CD4-positive, alpha-beta T cell treated with Interleukin-12 subunit alpha and Interleukin-12 subunit beta, for 1 hour (primary cell): ENCODE measurements around the gene LSM14B.

Source experiments
- DNase-seq: peaks from one replicate; pipeline ENCODE4 v3.0.0-alpha.2; 2020

The LSM14B gene

DNA sequence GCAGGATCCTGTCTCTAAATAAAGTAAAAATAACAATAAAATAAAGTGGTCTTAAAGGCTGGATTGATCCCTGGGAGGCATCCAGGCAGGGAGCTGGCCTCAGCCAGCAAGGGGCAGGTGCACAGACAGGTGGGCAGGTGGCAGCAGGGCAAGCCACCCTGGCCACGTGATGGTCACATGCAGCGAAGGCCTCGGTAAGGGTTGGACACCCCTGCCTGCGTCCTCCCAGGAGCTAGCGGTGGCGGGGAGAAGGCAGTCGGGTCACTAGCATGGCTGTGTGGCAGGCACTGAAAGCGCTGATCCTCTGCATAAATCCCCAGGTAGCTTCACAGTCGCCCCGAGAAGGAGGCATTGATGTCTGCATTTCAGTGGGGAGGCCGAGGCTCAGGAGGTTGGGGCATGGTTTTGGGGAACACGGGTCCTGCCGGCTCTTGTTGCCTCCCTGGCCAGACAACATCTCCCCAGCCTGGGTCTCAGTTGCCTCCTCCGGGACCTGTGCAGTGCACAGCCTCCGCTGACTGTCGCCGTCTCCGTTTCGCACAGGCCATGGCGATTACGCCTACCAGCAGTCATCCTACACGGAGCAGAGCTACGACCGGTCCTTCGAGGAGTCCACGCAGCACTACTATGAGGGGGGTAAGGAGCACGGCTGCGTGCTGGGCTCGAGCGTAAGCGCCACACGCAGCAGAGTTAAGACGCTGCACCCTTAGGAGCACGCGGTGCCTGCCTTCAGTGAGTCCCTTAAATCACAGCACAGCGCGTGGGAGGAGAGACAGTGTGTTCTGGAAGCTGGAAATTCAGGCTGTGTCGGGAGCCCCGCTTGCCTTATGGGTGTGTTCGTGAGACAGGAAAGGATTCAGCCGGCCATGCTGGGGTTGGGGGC, 42.8 kb downstream of the LSM14B start:
- DNase-seq, result no peak

DNA sequence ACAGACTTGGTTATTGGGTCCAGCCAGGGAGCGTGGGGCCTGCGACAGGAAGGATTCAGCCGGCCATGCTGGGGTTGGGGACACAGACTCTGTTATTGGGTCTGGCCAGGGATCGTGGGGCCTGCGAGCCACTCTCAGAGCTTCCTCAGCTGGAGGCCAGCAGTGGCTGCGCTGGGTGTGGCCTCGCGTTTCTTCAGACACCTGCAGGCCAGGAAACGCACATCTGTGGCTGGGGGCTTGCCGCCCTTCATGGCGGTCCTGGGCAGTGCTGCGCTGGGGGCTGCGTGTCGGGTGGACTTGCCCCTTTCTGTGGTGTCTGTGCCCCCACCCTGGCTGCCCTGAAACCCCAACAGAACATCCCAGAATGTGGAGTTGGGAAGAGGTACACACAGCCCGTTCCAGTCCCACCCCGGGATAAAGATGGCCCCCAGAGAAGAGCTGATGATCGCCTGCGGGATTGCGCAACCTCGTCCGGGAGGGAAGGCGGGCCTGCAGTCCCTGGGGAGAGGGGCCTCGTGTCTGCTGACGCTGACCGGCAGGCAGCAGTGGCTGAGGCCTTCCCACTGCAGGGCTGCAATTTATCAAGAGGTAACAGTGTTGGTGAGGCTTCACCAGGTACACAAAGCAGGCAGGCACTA, 43.6 kb downstream of the LSM14B start:
- DNase-seq, result no peak

DNA sequence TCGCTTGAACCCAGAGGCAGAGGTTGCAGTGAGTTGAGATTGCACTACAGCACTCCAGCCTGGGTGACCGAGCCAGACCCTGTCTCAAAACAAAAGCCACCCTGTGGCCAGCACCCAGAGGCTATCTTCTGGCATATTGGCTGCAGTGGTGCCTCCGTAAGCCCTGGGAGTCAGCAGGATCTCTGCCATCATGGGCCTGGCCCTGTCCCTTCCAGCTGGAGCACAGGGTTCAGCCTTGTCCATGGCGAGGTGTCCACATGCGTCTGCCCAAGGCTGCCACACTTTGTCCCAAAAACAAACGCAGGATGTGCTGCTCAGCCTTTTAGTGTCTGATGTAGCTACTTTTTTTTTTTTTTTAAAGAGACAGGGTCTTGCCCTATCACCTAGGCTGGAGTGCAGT, 45.2 kb downstream of the LSM14B start:
- no peak for DNase-seq

DNA sequence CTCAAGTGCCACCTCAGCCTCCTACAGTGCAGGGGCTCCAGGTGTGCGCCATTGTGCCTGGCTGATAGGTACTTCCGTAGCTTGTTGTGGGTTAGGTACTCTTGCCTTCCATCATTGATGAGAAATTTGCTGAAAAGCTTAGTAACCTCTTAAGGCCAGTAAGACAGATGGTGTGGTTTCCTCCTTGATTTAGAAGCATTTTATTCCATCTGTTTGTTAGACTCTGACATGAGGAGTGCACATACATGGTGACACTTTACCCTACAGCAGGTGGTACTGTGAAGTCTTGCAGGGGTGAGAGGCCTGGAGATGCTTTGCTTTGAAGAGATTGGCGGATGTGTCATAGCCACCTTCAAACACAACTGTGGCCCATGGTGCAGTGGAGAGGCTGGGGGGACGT, 45.8 kb downstream of the LSM14B start:
- DNase-seq, result no peak

DNA sequence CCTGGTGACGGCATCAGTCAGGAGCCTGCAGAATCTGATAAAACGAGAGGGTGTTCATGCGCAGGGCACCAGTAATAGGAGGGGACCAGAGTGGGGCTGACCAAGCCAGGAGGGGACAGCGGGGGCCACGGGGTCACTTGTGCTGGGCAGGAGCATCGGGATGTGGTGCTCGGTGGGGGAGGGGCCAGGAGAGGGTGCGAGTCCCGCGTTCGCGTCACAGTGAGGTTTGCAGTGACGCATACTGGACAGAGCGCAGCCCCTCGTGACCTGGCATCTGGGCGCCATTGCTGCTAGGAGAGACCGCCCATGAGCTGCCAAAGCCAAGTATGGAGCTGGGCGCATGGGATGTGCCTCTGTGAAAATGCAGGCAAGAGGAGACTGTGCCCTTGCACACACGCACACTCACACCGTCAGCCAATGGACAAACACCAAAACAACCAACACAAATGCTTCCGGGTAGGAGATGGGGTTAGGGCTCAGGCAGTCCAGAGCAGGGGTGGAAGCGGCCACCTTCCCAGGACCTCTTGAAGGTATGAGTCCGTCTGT, 46.7 kb downstream of the LSM14B start:
- no peak for DNase-seq

DNA sequence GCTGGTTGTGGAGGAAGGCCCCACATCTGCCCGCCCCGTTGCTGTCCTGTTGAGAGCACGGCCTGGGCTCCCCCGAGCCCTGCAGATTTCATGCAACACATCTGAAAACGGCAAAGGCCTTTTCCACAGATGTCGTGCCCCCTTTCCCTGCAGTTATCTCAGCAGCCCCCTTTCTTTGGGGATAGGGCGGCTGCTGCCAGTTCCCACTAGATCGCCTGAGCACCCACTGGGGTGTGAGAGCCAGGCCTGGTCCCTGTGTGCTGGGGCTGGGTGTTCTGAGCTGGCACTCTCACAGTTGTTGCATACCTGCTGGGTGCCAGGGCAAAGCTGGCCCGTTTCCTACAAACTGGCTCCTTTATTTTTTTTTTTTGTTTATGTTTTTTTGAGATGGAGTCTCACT, 48.3 kb downstream of the LSM14B start:
- DNase-seq, result no peak

DNA sequence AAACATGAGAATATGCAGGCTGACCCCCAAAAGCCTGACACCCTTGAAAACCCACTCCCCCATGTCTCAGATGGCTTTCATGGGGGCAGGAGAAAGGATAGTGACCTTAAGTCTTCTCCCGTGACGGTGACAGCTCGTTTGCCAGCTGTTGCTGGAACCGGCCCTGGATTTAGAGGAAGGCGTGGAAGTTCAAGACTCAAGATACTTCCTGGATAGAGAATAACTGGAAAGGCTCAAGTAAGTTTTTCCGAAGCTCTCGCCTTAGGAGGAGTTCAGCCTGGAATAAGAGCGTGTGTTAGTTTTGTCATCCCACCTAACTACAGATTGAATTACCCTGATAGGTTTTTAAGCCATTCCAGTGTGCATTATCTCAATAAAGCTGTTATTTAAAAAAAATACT, 49.0 kb downstream of the LSM14B start:
- DNase-seq, result no peak

DNA sequence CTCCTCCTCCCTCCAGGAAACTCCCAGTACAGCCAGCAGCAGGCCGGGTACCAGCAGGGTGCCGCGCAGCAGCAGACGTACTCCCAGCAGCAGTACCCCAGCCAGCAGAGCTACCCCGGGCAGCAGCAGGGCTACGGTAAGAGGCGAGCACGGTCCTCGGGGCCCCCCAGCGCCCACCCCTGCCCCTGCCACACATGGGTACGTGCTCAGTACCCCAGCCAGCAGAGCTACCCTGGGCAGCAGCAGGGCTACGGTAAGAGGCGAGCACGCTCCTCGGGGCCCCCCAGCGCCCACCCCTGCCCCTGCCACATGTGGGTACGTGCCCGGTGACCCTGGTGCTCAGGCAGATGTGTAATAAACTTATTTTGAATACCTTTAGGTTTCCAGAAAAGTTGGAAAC, 50.4 kb downstream of the LSM14B start:
- DNase-seq, result no peak

DNA sequence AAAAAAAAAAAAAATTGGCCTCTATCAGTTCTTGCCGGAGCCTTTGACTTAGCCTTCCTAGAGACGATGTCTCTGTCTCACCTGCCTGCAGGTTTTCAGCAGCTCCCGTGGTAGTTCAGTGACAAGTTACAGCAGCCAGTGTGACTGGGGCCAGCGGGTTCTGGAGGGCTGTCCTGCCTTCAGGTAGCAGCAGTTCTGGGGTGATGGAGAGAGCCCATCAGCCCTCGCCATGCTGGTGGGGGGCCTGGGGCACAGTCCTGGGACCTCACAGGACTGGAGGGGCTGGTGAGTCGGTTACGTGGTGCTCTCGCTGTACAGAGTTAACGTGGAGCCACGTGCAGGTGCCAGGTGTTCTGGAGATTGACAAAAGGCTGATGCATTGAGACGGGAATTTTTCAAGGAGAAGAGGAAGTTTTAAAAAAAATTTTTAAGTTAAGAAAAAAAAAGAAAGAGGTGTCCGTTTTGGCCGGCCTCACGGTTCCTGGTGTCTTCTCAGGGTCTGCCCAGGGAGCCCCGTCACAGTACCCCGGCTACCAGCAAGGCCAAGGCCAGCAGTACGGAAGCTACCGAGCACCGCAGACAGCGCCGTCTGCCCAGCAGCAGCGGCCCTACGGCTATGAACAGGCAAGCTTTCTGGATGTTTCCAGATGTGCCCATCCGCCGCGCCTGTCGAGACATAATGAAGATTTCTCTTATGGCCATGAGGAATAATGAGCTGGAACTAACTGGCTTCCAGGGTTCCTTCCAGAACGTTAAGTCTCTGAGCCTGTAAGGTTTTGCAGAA, 51.9 kb downstream of the LSM14B start:
- no peak for DNase-seq

DNA sequence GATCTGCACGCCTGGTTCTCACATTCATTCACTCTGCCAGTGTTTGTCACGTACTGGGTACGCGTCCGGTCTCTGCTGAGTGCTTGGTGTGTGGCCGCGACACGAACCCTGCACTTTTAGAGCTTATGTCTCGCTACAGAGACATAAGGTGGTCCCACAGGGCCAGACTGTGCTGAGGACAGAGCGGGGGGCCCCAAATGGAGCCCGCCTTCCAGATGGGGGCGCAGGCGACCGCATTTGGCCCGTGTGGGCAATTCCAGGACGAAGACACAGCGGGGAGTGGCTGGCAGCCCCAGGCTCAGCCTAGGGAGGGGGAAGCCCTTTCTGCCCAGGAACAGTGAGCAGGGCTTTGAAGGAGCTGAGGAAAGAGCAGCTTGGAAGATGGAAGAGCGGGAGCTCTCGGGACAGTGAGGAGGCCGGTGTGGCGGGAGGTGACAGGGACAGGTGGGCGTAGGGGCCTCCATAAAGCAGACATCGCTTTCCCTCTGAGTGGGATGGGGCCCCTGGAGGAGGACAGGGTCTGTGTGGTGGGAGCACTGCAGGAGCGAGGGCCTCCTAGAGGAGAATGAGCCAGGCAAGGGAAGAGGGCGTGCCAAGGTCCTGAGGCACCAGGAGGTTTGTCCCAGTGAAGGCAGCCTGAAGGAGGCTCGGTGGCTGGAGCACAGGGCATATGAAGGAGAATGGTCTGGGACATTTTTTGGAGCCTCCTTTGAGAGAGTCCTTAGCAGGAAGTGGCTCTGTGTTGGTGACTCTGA, 52.8 kb downstream of the LSM14B start:
- no peak for DNase-seq

DNA sequence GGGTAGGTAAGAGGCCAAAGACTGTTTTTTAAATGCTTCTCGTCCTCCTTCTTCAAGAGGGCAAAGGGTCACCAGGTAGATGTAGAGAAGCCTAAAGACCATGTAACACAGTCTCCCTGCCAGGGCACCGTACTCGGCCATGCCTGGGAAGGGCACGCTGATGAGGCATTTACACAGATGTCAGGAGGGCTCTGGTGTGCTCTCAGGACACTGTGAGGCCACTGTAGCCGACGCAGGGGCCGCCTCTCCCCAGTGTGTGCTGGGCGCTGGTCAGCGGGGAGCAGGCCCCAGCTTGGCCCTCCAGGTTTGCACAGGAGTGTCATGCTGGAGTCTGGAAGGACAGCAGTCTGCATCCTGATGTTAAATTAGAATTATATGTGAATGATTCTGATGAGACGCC, 53.4 kb downstream of the LSM14B start:
- DNase-seq, result no peak

DNA sequence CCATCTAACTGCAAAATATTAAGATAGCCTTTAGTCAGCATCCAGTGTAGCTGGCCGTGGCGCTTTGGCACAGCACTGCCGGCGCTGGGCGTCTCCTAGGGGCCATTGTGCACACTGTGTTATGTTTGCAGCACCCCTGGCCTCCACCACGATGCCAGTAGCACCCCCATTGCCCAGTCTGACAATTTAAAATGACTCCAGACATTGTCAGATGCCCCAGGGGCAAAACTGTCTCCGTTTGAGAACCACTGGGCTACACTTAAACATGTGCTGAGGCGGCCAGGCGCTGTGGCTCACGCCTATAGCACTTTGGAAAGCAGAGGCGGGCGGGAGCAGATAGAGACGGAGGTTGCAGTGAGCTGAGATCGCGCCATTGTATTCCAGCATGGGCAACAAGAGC, 54.6 kb downstream of the LSM14B start:
- no peak for DNase-seq

DNA sequence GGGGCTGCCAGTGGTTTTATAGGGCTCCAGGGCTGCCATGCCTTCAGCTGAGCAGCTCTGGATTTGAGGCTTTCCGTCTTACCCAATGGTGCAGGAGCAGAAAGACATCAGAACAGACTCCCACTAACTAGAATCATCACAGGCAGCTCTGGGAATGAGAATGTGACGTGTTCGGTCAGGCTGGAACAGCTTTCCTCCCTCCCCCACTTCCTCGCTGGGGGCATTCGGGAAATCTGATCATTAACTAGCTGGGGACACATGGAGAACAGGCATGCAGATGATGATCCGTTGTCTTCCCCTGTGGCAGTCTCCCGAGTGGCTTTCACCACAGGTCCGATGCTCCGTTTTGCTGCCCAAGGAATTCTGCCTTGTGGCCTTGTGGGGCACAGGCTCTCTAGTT, 55.0 kb downstream of the LSM14B start:
- DNase-seq, result no peak

DNA sequence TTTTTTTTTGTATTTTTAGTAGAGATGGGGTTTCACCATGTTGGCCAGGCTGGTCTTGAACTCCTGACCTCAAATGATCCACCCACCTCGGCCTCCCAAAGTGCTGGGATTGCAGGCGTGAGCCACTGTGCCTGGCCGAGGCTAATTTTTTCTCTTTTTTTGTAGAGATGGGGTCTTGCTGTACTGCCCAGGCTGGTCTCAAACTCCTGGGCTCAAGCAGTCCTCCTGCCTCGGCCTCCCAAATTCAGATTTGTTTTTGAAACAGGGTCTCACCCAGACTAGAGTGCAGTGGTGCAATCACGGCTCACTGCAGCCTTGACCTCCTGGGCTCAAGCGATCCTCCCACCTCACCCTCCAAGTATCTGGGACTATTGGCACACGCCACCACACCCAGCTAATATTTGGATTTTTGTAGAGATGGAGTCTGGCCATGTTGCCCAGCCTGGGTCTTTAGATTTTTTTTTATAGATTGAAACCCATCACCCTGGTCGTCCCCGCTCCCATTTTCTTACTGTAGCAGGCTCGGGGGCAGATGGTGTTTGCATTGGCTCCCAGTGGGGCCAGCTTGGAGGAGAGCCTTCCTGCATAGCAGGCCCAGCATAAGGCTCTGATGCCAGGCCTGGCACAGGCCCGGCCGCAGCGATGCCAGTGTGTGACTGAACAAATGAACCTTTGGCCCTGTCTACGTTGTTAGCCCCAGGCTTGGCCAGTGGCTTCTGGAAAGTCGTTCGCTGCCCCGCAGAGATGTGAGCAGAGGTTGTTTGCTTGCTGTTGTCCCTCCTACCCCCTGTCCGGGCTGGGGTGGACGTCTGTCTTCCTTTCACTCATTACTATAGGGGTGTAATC, 56.3 kb downstream of the LSM14B start:
- DNase-seq, result no peak

DNA sequence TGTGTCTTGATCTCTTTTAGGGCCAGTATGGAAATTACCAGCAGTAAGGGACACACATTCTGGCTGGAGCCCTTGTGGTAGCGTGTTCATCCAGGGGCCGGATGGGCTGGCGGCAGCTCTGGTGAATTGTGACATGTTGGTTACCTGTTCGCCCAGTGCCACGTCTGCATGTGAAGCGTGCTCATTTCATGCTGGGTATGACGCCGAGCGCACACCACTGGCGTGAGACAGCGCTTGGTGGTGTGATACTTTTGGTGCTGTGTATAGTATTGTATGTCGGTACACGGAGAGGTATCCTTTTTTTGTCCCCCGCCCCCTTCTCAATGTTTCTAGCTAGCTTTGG, 56.9 kb downstream of the LSM14B start:
- DNase-seq, result no peak

DNA sequence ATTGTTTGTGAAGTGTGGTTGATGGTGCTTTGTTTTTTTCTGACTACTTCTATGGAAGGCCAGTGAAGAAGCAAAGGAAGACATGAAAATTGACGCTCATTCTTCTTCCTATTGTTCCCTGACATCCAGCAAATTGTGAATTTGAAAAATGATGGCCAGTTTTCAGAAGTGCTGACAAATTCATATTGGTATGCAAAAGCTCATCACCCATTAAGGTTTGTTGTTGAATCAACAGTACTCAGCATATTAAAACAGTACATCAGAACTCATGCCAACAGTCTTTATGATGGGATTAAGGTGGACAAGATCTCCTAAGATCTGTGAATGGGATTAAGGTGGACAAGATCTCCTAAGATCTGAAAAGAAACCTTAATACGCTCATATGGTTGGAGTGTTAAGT, 59.5 kb downstream of the LSM14B start:
- DNase-seq, result no peak

DNA sequence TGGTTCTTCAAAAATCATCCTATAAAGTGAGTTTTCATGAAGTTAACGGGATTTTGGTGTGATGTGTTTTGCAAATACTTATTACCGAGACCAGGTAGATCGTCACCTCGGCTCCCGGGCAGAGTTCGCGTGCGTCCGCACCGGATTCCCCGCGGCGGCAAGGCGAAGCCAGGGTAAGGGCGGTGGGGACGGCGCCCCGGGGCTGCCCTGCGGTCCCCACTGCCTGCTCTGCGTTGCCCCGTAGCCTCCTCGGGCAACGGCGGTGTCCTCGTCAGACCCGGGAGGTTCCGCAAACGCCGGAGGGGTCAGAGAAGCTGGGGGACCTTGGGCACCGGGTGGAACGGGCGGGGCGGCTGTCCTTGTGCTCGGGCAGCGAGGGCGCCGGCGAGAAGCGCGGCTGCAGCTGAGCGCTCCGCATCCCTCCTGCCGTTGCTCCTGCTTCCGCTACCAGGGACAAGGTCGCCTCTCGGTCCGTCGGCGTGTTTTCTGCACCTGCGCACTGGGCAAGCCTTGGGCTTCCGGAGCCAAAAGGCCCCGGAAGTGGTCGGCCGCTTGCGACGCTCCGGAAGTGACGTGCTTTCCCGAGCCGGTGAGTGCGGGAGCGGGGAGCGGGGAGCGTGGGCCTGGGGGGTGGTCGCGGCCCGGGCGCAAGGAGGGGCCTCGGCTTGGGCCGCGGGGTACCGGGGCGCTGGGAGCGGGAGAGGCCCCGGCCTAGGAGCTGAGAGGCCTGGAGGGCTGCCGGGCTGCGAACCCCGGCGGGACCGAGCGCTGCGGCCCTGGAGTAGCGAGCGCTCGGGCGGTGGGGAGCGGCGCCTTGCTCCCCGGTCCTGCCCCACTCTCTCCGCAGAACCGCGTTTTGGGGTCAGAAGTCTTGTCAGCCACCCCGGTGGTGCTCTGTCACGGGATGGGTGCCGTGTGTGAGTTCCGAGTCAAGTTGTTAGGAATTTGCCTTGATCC, 60.5 kb downstream of the LSM14B start, which contains the start of gene MTG2:
TSS of gene MTG2 (plus strand) at position 560 of the 957 bp plus-strand sequence. CDS start 10,393 bp downstream, outside the sequence.
- DNase-seq, result peak; percentile 95

DNA sequence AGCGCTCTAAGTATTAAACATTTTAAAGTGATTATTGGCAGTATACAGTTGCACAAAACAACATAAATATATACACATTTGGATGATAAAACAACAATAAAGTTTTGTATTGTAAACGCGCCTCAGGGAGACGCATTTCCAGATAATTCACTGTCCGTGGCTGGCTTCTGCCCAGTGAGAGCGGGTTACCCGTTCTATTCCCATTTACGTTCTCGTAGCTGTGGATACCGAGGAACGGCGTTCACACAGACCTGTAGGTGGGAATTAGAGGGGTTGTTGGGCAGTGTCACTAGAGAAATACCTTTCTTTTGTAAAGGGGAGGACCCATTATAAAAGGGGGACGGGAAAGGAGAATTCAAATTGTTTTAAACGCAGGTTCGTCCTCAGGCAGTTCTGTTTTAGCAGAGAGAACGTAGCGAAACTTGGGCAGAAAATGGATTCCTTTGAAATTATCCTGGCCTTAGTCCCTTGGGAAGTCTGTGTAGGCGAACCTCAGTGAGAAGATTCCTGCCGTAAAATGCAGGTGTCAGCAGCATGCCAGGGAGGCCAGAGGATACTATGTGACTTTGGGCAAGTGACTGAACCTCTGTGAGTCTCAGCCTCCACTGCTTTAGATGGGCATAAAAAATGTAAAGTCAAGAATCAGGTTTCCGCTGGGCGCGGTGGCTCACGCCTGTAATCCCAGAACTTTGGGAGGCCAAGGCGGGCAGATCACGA, 61.3 kb downstream of the LSM14B start:
- DNase-seq, result peak; percentile 3
